ENCODE measurements around the gene TPCN1. TPM values are rescaled to one million over a fixed set of nuclear protein-coding genes. Genes with fewer than 3 reads are reported as not detected.

Gene TPCN1
- total and polyA plus RNA-seq, 2 of the 8 experiments (the other 6 are each of a cell fraction or from before 2014, with no cell fraction given): 14.9 to 21.4 TPM

DNA sequence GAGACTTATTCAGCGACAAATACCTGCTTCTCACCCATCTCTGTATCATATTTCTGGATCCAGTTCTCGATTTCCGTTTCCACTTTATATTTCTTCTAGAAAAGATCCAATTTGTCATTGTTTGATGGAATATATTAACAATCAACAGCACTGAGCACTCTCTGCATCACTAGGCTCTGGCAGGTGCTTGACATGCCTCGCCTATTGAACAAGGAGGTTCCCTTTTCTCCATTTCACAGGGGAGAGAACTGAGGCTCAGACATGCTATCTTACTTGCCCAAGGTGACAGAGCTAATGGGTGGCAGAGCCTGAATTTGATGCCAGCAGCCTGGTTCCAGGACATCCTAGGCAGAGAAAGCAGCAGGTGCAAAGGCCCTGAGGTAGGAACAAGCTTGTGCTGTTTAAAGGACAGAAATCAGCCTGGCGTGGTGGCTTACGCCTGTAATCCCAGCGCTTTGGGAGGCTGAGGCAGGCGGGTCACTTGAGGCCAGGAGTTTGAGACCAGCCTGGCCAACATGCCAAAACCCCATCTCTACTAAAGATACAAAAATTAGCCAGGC is 23.7 kb upstream of the TPCN1 start:
- Histone ChIP-seq H2BK20ac (ENCODE audit: low read length) (no peak overlapping the region), H2BK12ac (ENCODE audit: low read depth, low read length) (peak overlapping the region; percentile 33; the same call in 1 of the 2 replicates), H3K23me2 (ENCODE audit: low read depth, low read length) (no peaks in the 10 kb centered on the region), H3K27me3 (replicated peaks in 1 of 4; ENCODE audit: control insufficient read depth in 3 of 4, extremely low read depth in 1 of 4, insufficient read depth in 3 of 4, low read length in 3 of 4) (no peaks in the 10 kb centered on the region), H4K8ac (ENCODE audit: extremely low read depth, insufficient read depth, low read length) (no peak overlapping the region), H3K4me2 (ENCODE audit: insufficient read depth in 1 of 2, low read depth in 2 of 2, low read length in 2 of 2) (no peak overlapping the region), H4K91ac (replicated peaks; ENCODE audit: insufficient read length, low read length) (no peak overlapping the region), H2BK120ac (replicated peaks; ENCODE audit: low read depth, low read length) (no peak overlapping the region), H2AK5ac (ENCODE audit: low read depth, low read length) (peak overlapping the region; percentile 93; the same call in 1 of the 2 replicates), H3K18ac (ENCODE audit: extremely low read depth, low read length) (no peak overlapping the region), H2AFZ (ENCODE audit: low read length) (no peak overlapping the region), H3K56ac (replicated peaks; ENCODE audit: insufficient read length, low read depth, low read length) (no peak overlapping the region), H3K4me1 (replicated peaks in 1 of 4; ENCODE audit: control insufficient read depth in 3 of 4, insufficient read depth in 4 of 4, low read length in 3 of 4) (peaks cover 0 to 5% (median 0%) of the 10 kb centered on the region in 4 experiments; a peak in 2 of 7 replicates), H3K36me3 (ENCODE audit: control insufficient read depth in 2 of 4, insufficient read depth in 4 of 4, low read length in 3 of 4) (no peaks in the 10 kb centered on the region), H3K9ac (replicated peaks in 1 of 4; ENCODE audit: extremely low read depth in 1 of 4, low read depth in 3 of 4, low read length in 3 of 4) (no peak overlapping the region), H3K23ac (ENCODE audit: insufficient read length) (no peak overlapping the region), H2BK5ac (ENCODE audit: low read depth, low read length) (no peak overlapping the region), H3K79me2 (ENCODE audit: control insufficient read depth in 1 of 2, insufficient read depth in 2 of 2, low read length in 2 of 2) (no peaks in the 10 kb centered on the region), H3K14ac (ENCODE audit: insufficient read length) (no peak overlapping the region), H3K9me3 (ENCODE audit: insufficient read depth in 2 of 2, low read depth in 1 of 2, low read length in 1 of 2) (no peaks in the 10 kb centered on the region), H3K4me3 (ENCODE audit: extremely low read depth in 1 of 4, insufficient read depth in 2 of 4, low read depth in 3 of 4, low read length in 4 of 4) (no peak overlapping the region), H3K4ac (replicated peaks; ENCODE audit: insufficient read length, low read depth, low read length) (no peak overlapping the region), H3K27ac (ENCODE audit: low read depth, low read length) (no peak overlapping the region), H3K79me1 (ENCODE audit: low read depth, low read length) (no peaks in the 10 kb centered on the region), H2BK15ac (ENCODE audit: low read length) (no peak overlapping the region), H4K20me1 (replicated peaks in 1 of 2; ENCODE audit: control insufficient read depth in 1 of 2, insufficient read depth in 2 of 2, low read length in 2 of 2) (no peaks in the 10 kb centered on the region), H4K5ac (ENCODE audit: insufficient read length, low read depth, low read length) (no peak overlapping the region)
- no peak for DNase-seq (ENCODE audit: low read depth in 1 of 2, low spot score in 2 of 2)
- no peak for FAIRE-seq
- CTCF ChIA-PET (ENCODE audit: partially characterized antibody): interaction anchor here (0.6 to 1.9 kb wide), 7 partner anchors 10 to 228 kb away, joined by 3 to 10 read pairs (median 4); no protein-coding TSS in a partner anchor
- POLR2A ChIA-PET (ENCODE audit: partially characterized antibody): interaction anchor here (0.6 to 3.5 kb wide), 5 partner anchors 12 to 97 kb away, joined by 3 to 30 read pairs (median 5); partner anchors contain the start of genes DDX54, RITA1 and TPCN1
- WGBS, 2 experiments (ENCODE audit: extremely low coverage in 1 of 2, insufficient coverage in 1 of 2, insufficient read length in 1 of 2, insufficient replicate concordance in 2 of 2, low coverage in 1 of 2, low lambda C conversion rate in 2 of 2, missing lambda C conversion rate in 1 of 2): 91% methylated on average over 8 of the region's 8 CpGs; no CpG with 5 or more reads in 1 of the 2 experiments
- TF ChIP-seq RBBP5 (IDR thresholded peaks at IDR 0.05; ENCODE audit: borderline replicate concordance, low read depth, low read length) (no peak), EZH2 (IDR thresholded peaks at IDR 0.05; ENCODE audit: low read depth, low read length, severe bottlenecking) (no peak), CEBPB (IDR thresholded peaks at IDR 0.05; ENCODE audit: low read depth, low read length) (no peak), MAFK (IDR thresholded peaks at IDR 0.05; ENCODE audit: low read depth, low read length) (no peak), PHF8 (conservative IDR thresholded peaks at IDR 0.05; ENCODE audit: low read depth, low read length) (no peak), CHD2 (IDR thresholded peaks at IDR 0.05; ENCODE audit: low read length) (no peak), BCL11A (IDR thresholded peaks at IDR 0.05; ENCODE audit: low read depth in 2 of 2, low read length in 2 of 2) (no peak), POLR2AphosphoS5 (IDR thresholded peaks at IDR 0.05; ENCODE audit: low read depth, low read length) (no peak), JUN (IDR thresholded peaks at IDR 0.05; ENCODE audit: low read depth, low read length) (no peak)

All from H1 (cell line).